Body of pancreas (tissue), 4 donors: ENCODE measurements around the gene PRPH. TPM values are rescaled to one million over a fixed set of nuclear protein-coding genes. Genes with fewer than 3 reads are reported as not detected.
"Not testable (repeated sequence)": the region's sequence is repeated elsewhere in the genome, so short reads cannot be mapped to it uniquely, and the experiment has no call there.

ENCODE experiments used
- ATAC-seq: fragments of 150-250 bp; one replicate; pipeline ENCODE4 v1.9.1; 2016
- DNase-seq, 4 donors: peaks; one replicate each; pipeline ENCODE4 v3.0.0-alpha.2; 2019
- H3K27ac ChIP-seq, 4 donors: fragments of 200-600 bp; sonication (generic); 1 replicate in 3 of 4; 2 replicates in 1 of 4; pipeline versions ENCODE4 v1.5.1 to v1.6.1; 2016 to 2019; ENCODE audit warnings: mild to moderate bottlenecking in 1 of 4, mixed read lengths in 1 of 4, moderate library complexity in 1 of 4
- H3K27me3 ChIP-seq, 2 donors: fragments of 200-600 bp; sonication (generic); one replicate each; pipeline ENCODE4 v1.6.0; 2016; ENCODE audit warnings: mild to moderate bottlenecking in 1 of 2
- H3K36me3 ChIP-seq, 2 donors: fragments of 200-600 bp; sonication (generic); replicated peaks in 1 of 2; 2 replicates each; pipeline ENCODE4 v1.5.1; 2016; ENCODE audit warnings: low read depth in 2 of 2; ENCODE audit not compliant: insufficient read depth in 1 of 2
- H3K4me1 ChIP-seq: fragments of 200-600 bp; sonication (generic); one replicate; pipeline ENCODE4 v1.6.0; 2016
- H3K4me3 ChIP-seq, 2 donors: fragments of 200-600 bp; sonication (generic); 1 replicate in 1 of 2; 2 replicates in 1 of 2; pipeline ENCODE4 v1.5.1; 2016 to 2019
- H3K9me3 ChIP-seq, 3 donors: fragments of 200-600 bp; sonication (generic); 1 replicate in 2 of 3; 2 replicates in 1 of 3; pipeline ENCODE4 v1.5.1; 2016
- CTCF ChIP-seq, 7 experiments: fragments of 450-650 bp in 4 of 7; fragments of 200-600 bp in 3 of 7; sonication (generic) in 3 of 7; IDR thresholded peaks; one replicate each; pipeline ENCODE4 v1.5.1; 2016 to 2019; ENCODE audit warnings: antibody characterized with exemption in 7 of 7
- POLR2A ChIP-seq, 3 donors: fragments of 450-650 bp; IDR thresholded peaks; one replicate each; pipeline ENCODE4 v1.6.1; 2016; ENCODE audit warnings: antibody characterized with exemption in 3 of 3, mild to moderate bottlenecking in 2 of 3
- WGBS, 2 donors: methylation state at CpG; one replicate each; pipeline ENCODE4 v1.1.5; 2017; 5-methylcytosine and 5-hydroxymethylcytosine counted together
- intact Hi-C: fragments of 100-400 bp; cut with DNase I; formaldehyde crosslinking; loops from one replicate; pipeline ENCODE4 v1.15.1; 2023
- total RNA-seq, 2 donors: library from RNA; depleted of rRNA; stranded (reverse); fragments of >200 nt; gene quantifications; one replicate each; pipeline ENCODE4 v1.1.0, GENCODE V29; 2016

The PRPH gene
- total RNA-seq, 2 donors from 2014 or later = 9.6 TPM; not detected in 1

GRCh38 chr12:49331380-49332222 lies 36.7 kb downstream of the PRPH start:
- TF ChIP-seq CTCF (IDR thresholded peaks at IDR 0.05) (peak; percentile 78 to 96 (median 90)), POLR2A (IDR thresholded peaks at IDR 0.05) (no peak)
- DNase-seq (peak; percentile 80 to 87 (median 84)), ATAC-seq (peak; percentile 97)
- Histone ChIP-seq H3K36me3 (no peaks in the 10 kb centered on the region), H3K4me1 (peaks cover 14% of the 10 kb centered on the region), H3K9me3 (no peaks in the 10 kb centered on the region), H3K27ac (no peak overlapping the region), H3K27me3 (peaks cover 5 to 10% of the 10 kb centered on the region in 2 donors), H3K4me3 (no peak overlapping the region)
- WGBS, 2 donors = 30 to 36% methylated on average over 11 of the region's 11 CpGs
- intact Hi-C loops = loop anchor here (10.0 kb wide), 1 partner anchor 173 kb away; no protein-coding TSS in a partner anchor

GRCh38 chr12:49332441-49332861 lies 37.5 kb downstream of the PRPH start:
- ATAC-seq (no peak), DNase-seq (no peak)
- Histone ChIP-seq H3K4me3 (no peak overlapping the region), H3K4me1 (peaks cover 22% of the 10 kb centered on the region), H3K36me3 (no peaks in the 10 kb centered on the region), H3K9me3 (no peaks in the 10 kb centered on the region), H3K27ac (no peak overlapping the region), H3K27me3 (peaks cover 5 to 14% of the 10 kb centered on the region in 2 donors)
- intact Hi-C loops = loop anchor here (10.0 kb wide), 1 partner anchor 172 kb away; no protein-coding TSS in a partner anchor
- TF ChIP-seq CTCF (IDR thresholded peaks at IDR 0.05) = no peak
- TF ChIP-seq POLR2A (IDR thresholded peaks at IDR 0.05) = no peak
- 74 to 76% methylated on average over 17 of the region's 17 CpGs for WGBS, 2 donors

- no peak for DNase-seq
- Histone ChIP-seq H3K4me1 (peaks cover 22% of the 10 kb centered on the region), H3K4me3 (no peak overlapping the region), H3K27me3 (peaks cover 5 to 14% of the 10 kb centered on the region in 2 donors), H3K36me3 (no peaks in the 10 kb centered on the region), H3K27ac (no peak overlapping the region), H3K9me3 (no peaks in the 10 kb centered on the region)
- no peak for ATAC-seq
- WGBS, 2 donors = 35 to 36% methylated on average over 19 to 40 of the region's 40 CpGs
- TF ChIP-seq CTCF (IDR thresholded peaks at IDR 0.05) = no peak
- TF ChIP-seq POLR2A (IDR thresholded peaks at IDR 0.05) = no peak
- intact Hi-C loops = loop anchor here (10.0 kb wide), 1 partner anchor 172 kb away; no protein-coding TSS in a partner anchor
These were observed 38.0 kb downstream of the PRPH start for GRCh38 chr12:49332891-49333371.

GRCh38 chr12:49333778-49334177 lies 38.8 kb downstream of the PRPH start:
- Histone ChIP-seq H3K4me1 (peaks cover 22% of the 10 kb centered on the region), H3K27me3 (peaks cover 5 to 14% of the 10 kb centered on the region in 2 donors)
- H3K27ac ChIP-seq, H3K4me3 ChIP-seq, DNase-seq, ATAC-seq, H3K9me3 ChIP-seq, H3K36me3 ChIP-seq: not testable (repeated sequence)
- WGBS, 2 donors = 43 to 54% methylated on average over 21 of the region's 21 CpGs
- intact Hi-C loops = loop anchor here (10.0 kb wide), 1 partner anchor 171 kb away; no protein-coding TSS in a partner anchor

- Histone ChIP-seq H3K36me3 (no peaks in the 10 kb centered on the region), H3K9me3 (no peaks in the 10 kb centered on the region), H3K4me1 (peaks cover 27% of the 10 kb centered on the region), H3K27ac (no peak overlapping the region), H3K4me3 (no peak overlapping the region), H3K27me3 (peaks cover 5 to 14% of the 10 kb centered on the region in 2 donors)
- no peak for TF ChIP-seq POLR2A (IDR thresholded peaks at IDR 0.05)
- no peak for TF ChIP-seq CTCF (IDR thresholded peaks at IDR 0.05)
- intact Hi-C loops = loop anchor here (10.0 kb wide), 1 partner anchor 171 kb away; no protein-coding TSS in a partner anchor
- ATAC-seq = no peak
- WGBS, 2 donors = 45 to 68% methylated on average over 19 of the region's 19 CpGs
- no peak for DNase-seq
These were observed 39.3 kb downstream of the PRPH start for GRCh38 chr12:49334226-49334625.
